VCaP (cell line): Measurements from ENCODE around the gene CC2D2A.

Source experiments
- H3K27ac ChIP-seq: fragments of 450-650 bp; 2 replicates; pipeline ENCODE4 v1.5.1; 2017
- TF ChIP-seq, protein P1 (sequence below): fragments of 450-650 bp; conservative IDR thresholded peaks from 2 replicates; pipeline ENCODE4 v1.5.1; 2017; ENCODE audit warnings: mild to moderate bottlenecking, moderate library complexity

The CC2D2A gene

DNA sequence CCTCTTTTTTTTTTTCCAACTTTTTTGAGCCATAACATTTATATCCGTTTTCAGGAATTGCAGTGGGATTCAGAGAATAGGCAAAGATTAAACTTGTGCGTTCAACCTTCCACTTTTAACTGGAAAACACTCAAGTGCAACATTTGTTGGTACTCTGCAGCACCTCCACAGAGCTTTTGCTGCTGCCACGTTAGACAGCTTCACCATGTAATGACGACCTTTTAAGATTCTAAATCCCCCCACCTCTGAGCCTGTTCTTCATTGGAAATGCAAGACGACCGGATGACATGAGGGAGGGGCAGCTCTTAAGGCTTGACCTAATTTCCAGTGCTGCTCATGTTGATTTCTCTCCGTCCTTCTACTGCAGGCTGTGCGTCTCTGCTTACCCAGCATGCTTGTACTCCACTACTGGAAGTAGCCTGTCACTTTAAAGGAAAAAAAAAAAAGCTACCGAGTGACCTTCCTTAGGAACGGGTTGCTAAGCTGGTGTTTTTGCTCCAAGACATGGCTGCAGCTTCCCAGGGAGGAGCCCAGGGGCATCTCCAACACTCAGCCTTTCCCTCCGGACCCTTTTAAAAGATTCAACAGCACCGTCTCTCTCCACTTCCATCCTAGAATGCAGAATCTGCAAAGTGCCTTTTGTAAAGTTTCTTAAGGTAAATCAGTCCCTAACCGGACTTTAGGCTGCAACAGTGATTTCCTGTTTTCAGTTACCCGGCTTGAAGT, at the start of gene CC2D2A:
CC2D2A (plus strand) TSS at position 481 of the 726 bp plus-strand sequence. CDS start 6,051 bp downstream, outside the sequence.
- peak within 1 kb of the TSS; percentile 58 for H3K27ac ChIP-seq
- TF ChIP-seq, protein P1, sequence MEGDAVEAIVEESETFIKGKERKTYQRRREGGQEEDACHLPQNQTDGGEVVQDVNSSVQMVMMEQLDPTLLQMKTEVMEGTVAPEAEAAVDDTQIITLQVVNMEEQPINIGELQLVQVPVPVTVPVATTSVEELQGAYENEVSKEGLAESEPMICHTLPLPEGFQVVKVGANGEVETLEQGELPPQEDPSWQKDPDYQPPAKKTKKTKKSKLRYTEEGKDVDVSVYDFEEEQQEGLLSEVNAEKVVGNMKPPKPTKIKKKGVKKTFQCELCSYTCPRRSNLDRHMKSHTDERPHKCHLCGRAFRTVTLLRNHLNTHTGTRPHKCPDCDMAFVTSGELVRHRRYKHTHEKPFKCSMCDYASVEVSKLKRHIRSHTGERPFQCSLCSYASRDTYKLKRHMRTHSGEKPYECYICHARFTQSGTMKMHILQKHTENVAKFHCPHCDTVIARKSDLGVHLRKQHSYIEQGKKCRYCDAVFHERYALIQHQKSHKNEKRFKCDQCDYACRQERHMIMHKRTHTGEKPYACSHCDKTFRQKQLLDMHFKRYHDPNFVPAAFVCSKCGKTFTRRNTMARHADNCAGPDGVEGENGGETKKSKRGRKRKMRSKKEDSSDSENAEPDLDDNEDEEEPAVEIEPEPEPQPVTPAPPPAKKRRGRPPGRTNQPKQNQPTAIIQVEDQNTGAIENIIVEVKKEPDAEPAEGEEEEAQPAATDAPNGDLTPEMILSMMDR, result no peak

DNA sequence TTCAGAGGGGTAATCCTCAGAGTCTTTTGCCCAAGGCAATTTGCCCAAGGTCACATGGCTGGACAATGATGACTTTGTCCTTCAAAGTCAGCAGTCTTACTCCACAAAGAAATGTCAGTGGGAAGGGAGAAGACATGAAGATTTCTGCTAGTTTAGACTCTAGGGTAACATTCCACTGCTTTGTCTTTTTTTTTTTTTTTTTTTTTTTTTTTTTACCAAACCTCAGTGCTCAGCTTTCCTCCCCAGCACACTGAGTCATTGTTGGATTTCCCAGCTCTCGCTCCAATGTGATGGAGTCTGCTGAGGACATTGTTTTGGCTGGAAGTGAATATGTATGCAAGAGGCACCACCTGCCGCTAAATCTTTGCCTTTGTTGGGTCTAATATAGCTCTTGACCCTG, 49.0 kb upstream of the CC2D2A start:
- TF ChIP-seq, protein P1, result no peak
- H3K27ac ChIP-seq, result no peak overlapping the region

DNA sequence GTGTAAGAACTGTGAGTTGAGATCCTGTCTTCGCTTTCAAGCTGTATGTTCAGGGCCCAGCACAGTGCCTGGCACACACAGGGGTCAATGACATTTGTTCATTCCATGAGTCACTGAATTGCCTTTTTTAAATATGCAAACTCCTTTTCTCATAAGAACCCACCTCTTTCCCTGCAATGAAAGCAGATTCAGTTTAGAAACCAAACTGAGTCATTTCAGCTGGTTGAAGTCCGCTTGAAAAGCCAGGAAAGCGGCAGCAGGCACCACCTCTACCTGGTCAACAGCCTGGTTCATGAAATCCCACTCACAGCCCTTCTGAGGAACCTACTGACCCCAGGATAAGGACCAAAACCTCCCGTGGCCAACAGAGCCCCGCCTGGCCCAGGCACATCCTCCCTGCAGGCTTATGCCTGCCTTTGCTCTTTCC, 46.4 kb upstream of the CC2D2A start:
- TF ChIP-seq, protein P1, result no peak
- H3K27ac ChIP-seq, result no peak overlapping the region

DNA sequence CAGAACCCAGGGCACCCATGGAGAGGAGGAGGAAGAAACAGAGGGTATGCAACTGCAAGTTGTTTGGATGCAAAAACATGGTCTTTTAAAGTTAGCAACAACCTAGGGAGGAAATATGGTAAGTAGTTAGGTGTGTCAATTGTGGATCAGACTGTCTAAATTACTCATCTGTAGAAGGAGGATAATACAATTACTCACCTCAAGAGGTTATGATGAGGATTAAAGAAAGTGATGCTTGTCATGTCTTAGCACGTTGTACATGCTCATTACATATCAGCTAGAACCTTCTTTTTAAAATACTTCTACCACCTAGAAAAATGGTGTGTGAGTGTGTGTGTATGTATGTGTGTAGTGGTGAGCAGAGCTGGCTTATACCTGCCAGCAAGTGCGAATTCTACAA, 44.2 kb upstream of the CC2D2A start:
- no peak overlapping the region for H3K27ac ChIP-seq
- TF ChIP-seq, protein P1, result no peak

DNA sequence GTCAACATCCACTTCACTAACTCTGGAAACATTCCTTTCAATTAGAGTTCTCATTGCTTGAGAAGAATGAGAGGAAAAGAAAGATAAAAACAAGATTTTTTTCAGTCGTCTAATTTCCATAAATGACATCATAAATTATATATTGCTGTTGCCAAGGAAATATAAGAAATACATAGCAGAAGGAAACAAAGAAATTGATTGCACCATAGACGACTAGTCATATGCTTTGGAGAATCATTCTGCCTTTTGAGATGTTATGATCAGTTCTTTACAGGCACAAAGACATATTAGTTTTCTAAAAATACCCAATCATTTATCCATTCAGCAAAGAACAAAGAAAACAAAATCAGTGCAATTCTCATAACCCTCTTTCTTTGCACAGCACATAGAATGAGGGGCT, 42.5 kb upstream of the CC2D2A start:
- TF ChIP-seq, protein P1, result no peak
- no peak overlapping the region for H3K27ac ChIP-seq

DNA sequence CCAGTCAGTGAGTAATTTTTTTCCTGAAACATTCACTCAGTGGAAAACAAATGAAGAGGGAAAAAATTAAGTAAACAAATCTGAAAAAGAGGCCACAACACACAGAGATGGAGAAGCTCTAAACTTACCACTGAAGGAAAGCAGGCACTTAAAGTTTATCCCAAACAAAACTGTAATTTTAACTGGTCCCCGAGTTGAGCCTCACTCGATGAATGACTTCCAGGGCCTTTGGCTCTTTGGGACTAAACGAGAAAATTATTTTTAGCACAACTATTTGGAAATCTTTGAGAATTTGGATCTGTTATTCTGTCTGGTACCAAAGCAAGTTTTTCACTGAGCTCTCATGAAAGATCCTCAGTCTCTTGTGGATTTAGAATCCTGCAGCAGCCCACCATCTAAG, 42.0 kb upstream of the CC2D2A start, which contains the start of gene C1QTNF7:
C1QTNF7 (plus strand) TSS at position 333 of the 400 bp plus-strand sequence. CDS start 7,711 bp downstream, outside the sequence.
- no peak within 1 kb of the TSS for H3K27ac ChIP-seq
- TF ChIP-seq, protein P1, result no peak

DNA sequence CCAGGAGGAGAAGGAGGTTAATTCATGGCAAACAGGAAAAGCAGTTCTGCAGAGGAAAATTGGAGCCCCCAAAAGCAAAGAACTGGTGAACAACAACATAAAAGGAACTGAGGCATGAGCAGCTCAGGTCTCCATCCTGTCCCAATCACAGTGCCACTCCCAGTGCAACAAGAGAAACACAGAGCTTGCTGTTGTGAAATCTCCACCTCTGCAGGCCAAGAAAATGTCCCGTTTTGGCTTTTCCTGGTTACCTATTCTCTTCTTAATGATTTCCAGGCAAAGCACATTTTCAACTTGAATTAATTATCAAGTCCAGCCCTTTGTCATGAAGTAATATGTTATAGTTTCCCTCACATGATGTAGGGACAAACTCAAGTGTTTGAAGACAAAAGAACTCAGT, 41.1 kb upstream of the CC2D2A start:
- no peak overlapping the region for H3K27ac ChIP-seq
- TF ChIP-seq, protein P1, result no peak
